ENCODE results near the gene HAUS7.

- no peak for TF ChIP-seq CTCF (IDR thresholded peaks at IDR 0.05)
- no peak for TF ChIP-seq POLR2A (IDR thresholded peaks at IDR 0.05)
Measured at GRCh38 chrX:153494061-153494460, 23.7 kb upstream of the HAUS7 start.
